IPS-18a (cell line): ENCODE data around the gene ARL11.

Experiments used
- H3K27ac ChIP-seq: one replicate; pipeline ENCODE4 v1.5.1; 2013; ENCODE audit warnings: low read length
- H3K27me3 ChIP-seq: one replicate; pipeline ENCODE4 v1.6.1; 2013; ENCODE audit warnings: mild to moderate bottlenecking, low read length; ENCODE audit not compliant: control insufficient read depth, insufficient read depth
- H3K36me3 ChIP-seq: one replicate; pipeline ENCODE4 v1.6.1; 2013; ENCODE audit warnings: low read depth, low read length; ENCODE audit not compliant: control insufficient read depth
- H3K4me1 ChIP-seq: one replicate; pipeline ENCODE4 v1.6.1; 2013; ENCODE audit warnings: low read depth, low read length; ENCODE audit not compliant: control insufficient read depth
- H3K4me3 ChIP-seq: one replicate; pipeline ENCODE4 v1.5.1; 2013; ENCODE audit warnings: low read length
- H3K9ac ChIP-seq: one replicate; pipeline ENCODE4 v1.6.1; 2013; ENCODE audit warnings: mild to moderate bottlenecking, low read length, moderate library complexity
- H3K9me3 ChIP-seq: one replicate; pipeline ENCODE4 v1.6.1; 2013; ENCODE audit warnings: low read depth, low read length; ENCODE audit not compliant: control insufficient read depth

ARL11 gene

DNA sequence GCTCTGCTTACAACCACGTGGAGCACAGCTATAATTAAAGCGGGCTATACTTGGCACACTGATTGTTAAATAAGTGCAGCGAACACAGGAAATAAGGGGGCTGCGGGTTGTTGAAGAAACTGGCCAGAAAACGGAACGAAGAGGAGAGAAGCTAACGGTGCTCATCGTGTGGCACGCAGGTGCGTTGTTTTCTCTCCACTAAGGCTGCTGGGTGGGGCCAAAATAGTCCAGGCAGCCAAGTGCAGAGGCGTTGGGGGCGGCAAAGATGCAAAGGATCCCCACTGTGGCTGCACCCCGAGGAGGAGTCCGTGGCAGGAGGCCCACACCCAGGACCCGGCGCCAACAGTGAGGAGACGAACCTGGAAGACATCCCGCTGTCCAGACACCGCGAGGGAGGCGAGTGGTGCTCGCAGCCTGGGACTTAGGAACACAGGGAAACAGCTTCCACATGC, 8.1 kb upstream of the ARL11 start:
- H3K27ac ChIP-seq, result no peak overlapping the region
- no peaks in the 10 kb centered on the region for H3K4me1 ChIP-seq
- no peak overlapping the region for H3K4me3 ChIP-seq
- H3K27me3 ChIP-seq, result no peaks in the 10 kb centered on the region
- no peaks in the 10 kb centered on the region for H3K9me3 ChIP-seq
- H3K9ac ChIP-seq, result no peak overlapping the region
- no peaks in the 10 kb centered on the region for H3K36me3 ChIP-seq

DNA sequence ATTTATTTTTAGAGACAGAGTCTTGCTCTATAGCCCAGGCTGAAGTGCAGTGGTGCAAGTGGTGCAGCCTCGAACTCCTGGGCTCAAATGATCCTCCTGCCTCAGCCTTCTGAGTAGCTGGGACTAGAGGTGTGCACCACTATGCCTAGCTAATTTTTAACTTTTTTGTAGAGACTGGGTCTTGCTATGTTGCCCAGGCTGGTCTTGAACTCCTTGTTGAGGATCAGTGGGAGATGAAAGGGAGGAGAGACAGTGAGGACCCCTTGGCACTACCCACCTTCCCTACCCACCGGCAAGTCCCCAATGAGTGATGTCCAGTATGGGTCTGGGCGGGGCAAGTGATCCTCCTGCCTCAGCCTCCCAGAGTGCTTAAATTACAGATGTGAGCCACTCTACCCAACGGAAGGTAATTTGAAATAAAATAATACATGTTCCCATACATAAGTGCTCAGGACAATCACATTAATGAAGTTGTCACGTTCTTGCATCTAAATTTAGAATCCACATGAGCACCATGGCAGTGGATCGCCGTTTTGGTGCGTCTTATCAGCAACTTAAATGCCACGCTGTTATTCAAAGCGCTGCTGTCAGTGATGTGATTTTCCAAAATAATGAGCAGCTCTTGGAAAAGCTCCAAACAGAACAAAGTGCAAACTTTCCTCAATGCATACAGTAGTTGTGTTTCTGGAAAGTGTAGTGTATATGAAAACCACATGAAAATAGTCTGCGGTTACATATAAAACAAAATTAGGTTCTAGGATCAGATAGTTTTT, 5.9 kb upstream of the ARL11 start:
- Histone ChIP-seq H3K9me3 (no peaks in the 10 kb centered on the region), H3K36me3 (no peaks in the 10 kb centered on the region), H3K4me1 (no peaks in the 10 kb centered on the region), H3K9ac (no peak overlapping the region), H3K27me3 (no peaks in the 10 kb centered on the region), H3K4me3 (no peak overlapping the region), H3K27ac (no peak overlapping the region)

DNA sequence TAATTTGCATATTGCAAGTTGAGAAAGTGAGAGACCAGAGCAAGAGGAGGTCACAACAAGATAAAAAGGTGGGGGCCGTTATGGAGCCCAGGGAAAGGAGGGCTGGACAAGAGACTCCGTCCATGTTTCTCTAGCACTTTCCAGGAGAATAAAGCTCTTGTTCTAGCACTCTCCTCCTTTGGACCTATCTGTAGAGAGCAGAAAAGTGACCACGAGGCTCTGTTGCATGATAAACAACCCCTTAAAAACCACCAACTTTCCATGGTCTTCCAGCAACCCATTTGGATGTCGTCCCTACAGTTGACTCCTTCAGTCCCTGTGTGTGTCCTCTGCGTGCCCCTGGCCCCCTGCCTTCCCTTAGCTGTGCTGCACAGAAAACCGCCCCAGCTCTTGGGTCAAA, 4.1 kb upstream of the ARL11 start:
- Histone ChIP-seq H3K4me3 (no peak overlapping the region), H3K27me3 (no peaks in the 10 kb centered on the region), H3K27ac (no peak overlapping the region), H3K9ac (no peak overlapping the region), H3K4me1 (no peaks in the 10 kb centered on the region), H3K36me3 (no peaks in the 10 kb centered on the region), H3K9me3 (no peaks in the 10 kb centered on the region)

DNA sequence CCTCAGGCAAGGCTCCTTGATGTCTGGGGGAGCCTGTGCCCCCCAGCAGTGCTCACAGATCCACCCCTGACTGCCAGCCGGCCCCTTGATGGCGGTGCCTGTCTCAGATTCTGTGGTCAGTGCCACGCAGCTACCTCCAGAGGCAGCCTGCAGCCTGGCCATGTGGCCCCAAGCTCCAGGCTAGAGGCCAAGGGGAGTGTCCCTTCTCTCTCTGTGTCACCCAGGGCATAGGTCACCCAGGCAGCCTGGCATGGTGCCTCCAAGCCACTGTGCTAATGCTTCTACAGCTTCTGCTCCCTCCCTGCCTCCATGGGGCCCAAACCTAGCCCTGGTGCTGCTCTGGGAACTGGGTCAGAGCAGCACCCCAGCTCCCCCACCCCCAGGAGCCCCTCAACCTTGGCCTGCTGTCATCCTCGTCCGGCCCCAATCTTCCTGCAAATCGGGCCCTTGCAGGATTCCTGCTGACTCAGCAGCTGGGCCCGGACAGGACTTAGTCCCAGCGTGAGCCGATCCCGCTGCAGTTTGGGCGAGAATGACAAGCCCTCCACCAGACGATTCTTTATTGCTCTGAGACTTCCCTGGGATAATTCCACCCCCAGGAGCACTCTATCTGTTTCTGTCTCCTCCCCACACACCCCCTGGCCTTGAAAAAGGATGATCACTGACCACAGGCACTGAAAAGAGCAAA, 2.8 kb upstream of the ARL11 start:
- Histone ChIP-seq H3K9ac (no peak overlapping the region), H3K4me3 (no peak overlapping the region), H3K4me1 (no peaks in the 10 kb centered on the region), H3K36me3 (no peaks in the 10 kb centered on the region), H3K27me3 (no peaks in the 10 kb centered on the region), H3K27ac (no peak overlapping the region), H3K9me3 (no peaks in the 10 kb centered on the region)

DNA sequence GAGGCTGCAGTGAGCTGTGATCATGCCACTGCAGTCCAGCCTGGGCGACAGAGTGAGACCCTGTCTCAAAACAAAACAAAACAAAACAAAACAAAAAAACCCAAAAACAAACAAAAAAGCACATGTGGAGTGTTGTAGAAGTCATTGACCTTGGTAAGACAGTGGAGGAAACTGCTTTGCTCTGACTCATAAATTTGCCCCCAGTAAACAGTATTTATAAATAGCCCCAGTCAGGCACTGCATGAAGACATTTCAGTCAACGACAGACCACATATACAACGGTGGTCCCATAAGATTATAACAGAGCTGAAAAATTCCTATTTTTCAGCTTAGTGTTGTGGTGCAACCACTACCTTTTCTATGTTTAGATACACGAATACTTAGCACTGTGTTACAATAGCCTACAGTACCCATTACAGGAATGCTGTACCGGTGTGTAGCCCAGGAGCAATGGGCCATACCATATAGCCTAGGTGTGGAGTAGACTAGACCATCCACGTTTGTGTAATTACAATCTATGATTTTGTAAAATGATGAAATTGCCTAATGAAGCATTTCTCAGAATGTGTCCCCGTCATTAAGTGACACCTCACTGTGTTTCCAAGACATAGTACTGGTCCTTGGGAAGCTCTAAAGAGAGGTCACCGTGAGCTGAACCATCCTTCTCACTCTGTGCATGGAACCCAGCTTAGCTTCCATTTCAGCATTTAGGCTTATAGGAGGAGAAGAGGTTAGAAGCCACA, 1.1 kb downstream of the ARL11 start:
- H3K4me1 ChIP-seq, result no peaks in the 10 kb centered on the region
- no peak overlapping the region for H3K27ac ChIP-seq
- no peak overlapping the region for H3K9ac ChIP-seq

DNA sequence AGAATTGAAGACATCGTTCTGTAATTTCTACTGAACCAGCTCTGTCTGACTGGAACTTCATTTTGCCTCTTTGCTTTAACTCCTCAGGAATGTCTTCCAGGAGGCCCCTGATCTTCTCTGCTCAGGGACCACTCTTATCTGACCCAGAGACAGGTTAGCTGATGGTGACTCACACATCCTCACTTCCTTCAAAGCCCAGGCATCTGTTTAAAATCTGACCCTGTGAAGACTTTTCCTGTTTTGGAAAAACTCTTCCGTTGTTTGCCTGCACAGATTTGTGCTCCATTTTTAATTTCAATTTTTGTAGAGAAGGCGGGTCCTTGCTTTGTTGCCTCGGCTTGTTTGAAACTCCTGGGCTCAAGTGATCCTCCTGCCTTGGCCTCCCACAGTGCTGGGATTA, 1.6 kb downstream of the ARL11 start:
- no peak overlapping the region for H3K27ac ChIP-seq
- no peak overlapping the region for H3K9ac ChIP-seq

More for the DNA sequence above, 1.1 kb downstream of the ARL11 start:
- H3K9me3 ChIP-seq, result no peaks in the 10 kb centered on the region
- H3K4me3 ChIP-seq, result no peak overlapping the region
- H3K27me3 ChIP-seq, result no peaks in the 10 kb centered on the region
- H3K36me3 ChIP-seq, result no peaks in the 10 kb centered on the region

DNA sequence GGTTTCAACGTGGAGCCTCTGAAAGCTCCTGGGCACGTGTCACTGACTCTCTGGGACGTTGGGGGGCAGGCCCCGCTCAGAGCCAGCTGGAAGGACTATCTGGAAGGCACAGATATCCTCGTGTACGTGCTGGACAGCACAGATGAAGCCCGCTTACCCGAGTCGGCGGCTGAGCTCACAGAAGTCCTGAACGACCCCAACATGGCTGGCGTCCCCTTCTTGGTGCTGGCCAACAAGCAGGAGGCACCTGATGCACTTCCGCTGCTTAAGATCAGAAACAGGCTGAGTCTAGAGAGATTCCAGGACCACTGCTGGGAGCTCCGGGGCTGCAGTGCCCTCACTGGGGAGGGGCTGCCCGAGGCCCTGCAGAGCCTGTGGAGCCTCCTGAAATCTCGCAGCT, 2.3 kb downstream of the ARL11 start:
- no peaks in the 10 kb centered on the region for H3K9me3 ChIP-seq
- H3K27ac ChIP-seq, result no peak overlapping the region
- H3K4me3 ChIP-seq, result no peak overlapping the region
- H3K9ac ChIP-seq, result no peak overlapping the region
- H3K27me3 ChIP-seq, result no peaks in the 10 kb centered on the region
- peaks cover 5% of the 10 kb centered on the region for H3K4me1 ChIP-seq
- H3K36me3 ChIP-seq, result no peaks in the 10 kb centered on the region

More for the DNA sequence above, 1.6 kb downstream of the ARL11 start:
- Histone ChIP-seq H3K27me3 (no peaks in the 10 kb centered on the region), H3K4me3 (no peak overlapping the region), H3K36me3 (no peaks in the 10 kb centered on the region), H3K9me3 (no peaks in the 10 kb centered on the region), H3K4me1 (peaks cover under 1% of the 10 kb centered on the region)

DNA sequence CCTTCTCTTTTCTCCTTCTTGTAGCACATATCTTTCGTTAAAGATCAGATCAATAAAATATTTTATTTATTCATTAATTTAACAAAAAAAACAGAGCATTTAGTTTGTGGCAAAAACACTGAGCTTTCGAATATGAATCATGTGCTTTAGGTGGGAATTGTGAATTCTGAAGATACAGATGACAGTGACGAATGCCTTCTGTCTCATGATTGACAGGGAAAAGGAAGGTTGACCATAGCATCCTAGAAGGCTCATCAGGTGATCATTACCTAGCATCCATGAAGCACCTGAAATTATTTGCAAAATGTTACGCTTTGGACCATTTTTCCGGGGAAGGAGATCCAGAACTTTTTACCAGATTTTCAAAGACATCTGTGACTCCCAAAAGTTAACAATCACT, 3.8 kb downstream of the ARL11 start:
- Histone ChIP-seq H3K9ac (no peak overlapping the region), H3K9me3 (no peaks in the 10 kb centered on the region), H3K4me3 (no peak overlapping the region), H3K27me3 (no peaks in the 10 kb centered on the region), H3K27ac (no peak overlapping the region), H3K4me1 (peaks cover 12% of the 10 kb centered on the region), H3K36me3 (no peaks in the 10 kb centered on the region)

DNA sequence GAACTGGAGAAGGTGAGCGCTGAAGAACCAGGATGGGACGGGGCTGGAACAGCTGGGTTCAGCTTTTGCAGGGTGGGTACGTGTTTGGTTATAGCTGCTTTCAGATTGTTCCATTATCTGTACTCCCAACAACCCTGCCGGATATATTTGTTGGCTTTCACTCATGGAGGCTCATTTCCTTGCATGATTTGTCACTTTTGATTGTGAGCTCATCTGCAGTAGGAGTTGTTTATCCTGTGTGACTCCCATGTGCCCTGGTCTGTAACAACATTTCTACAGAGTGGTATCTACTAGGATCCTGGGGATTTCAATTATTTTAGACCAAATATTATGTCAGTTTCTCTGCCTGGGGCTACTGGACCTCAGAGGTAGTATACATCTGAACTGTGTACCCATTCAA, 5.4 kb downstream of the ARL11 start:
- Histone ChIP-seq H3K4me1 (peaks cover 12% of the 10 kb centered on the region), H3K27me3 (no peaks in the 10 kb centered on the region), H3K27ac (no peak overlapping the region), H3K9me3 (no peaks in the 10 kb centered on the region), H3K36me3 (no peaks in the 10 kb centered on the region), H3K4me3 (no peak overlapping the region), H3K9ac (no peak overlapping the region)

DNA sequence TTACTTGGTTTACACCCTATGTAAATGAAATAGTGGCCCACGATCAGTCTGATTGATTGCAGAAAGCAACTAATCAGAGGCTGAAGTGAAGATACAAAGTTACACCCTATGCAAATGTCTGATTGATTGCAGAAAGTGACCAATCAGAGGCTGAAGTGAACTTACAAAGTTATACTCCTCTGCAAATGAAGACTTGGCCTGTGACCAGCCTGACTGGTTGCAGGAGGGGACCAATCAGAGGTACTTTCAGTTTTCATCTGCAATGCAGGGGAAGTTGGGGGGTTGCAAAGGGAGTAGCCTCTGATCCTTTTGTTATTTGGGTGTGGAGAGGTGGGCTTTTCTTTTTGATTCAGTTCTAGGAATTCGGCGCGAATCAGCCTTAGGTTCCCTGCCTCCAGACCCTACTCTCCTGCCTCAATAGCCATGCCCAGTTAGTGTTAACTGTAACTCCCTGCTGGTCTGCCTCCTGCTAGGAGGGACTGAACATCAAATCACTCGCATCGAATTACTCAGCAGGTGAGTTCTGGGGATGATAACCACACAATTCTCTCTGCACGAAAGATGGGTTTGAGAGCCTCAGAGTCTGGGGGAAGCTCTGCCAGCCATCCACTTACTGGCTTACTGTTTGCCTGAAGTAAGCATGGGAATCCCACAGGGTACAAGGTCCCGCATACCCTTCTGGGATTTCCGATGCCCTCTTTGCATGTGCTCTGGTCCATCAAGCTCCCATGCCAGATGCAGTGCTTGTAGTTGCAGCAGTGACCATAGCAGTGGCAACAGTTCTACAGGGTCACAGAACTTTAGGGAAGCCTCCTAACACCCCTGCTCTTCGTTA, 7.5 kb downstream of the ARL11 start:
- H3K9ac ChIP-seq, result no peak overlapping the region
- H3K36me3 ChIP-seq, result no peaks in the 10 kb centered on the region
- no peak overlapping the region for H3K27ac ChIP-seq
- no peaks in the 10 kb centered on the region for H3K9me3 ChIP-seq
- H3K4me3 ChIP-seq, result peak overlapping the region; percentile 38
- H3K4me1 ChIP-seq, result peaks cover 12% of the 10 kb centered on the region
- no peaks in the 10 kb centered on the region for H3K27me3 ChIP-seq

DNA sequence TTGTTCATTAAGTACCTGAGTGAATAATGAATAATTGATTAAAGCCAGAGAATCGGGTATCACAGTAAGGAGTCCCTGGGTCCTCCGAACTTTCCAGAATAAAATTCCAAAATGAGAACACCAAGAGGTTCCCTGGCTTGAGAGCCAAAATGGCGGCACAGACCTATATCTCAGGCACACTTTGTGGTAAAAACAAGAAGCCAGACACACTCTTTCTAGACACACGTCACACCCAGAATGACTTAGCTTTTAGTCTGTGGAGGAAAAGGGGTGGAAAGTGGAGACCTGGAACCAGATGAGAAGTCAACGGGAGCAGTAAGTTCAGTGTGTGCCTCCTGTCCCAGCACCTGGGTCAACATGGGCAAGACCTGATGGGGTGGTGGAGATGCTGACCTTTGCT, 8.4 kb downstream of the ARL11 start:
- Histone ChIP-seq H3K4me1 (peaks cover 12% of the 10 kb centered on the region), H3K9ac (no peak overlapping the region), H3K36me3 (no peaks in the 10 kb centered on the region), H3K27ac (no peak overlapping the region), H3K4me3 (peak overlapping the region; percentile 38), H3K27me3 (no peaks in the 10 kb centered on the region), H3K9me3 (no peaks in the 10 kb centered on the region)
